COLO668 (cell line): ENCODE results near the gene SIGMAR1.

Source experiments
- DNase-seq: peaks from one replicate; lab custom pipeline; 2025; ENCODE audit not compliant: unreplicated experiment; lab: John Stamatoyannopoulos, UW

Gene SIGMAR1

DNA sequence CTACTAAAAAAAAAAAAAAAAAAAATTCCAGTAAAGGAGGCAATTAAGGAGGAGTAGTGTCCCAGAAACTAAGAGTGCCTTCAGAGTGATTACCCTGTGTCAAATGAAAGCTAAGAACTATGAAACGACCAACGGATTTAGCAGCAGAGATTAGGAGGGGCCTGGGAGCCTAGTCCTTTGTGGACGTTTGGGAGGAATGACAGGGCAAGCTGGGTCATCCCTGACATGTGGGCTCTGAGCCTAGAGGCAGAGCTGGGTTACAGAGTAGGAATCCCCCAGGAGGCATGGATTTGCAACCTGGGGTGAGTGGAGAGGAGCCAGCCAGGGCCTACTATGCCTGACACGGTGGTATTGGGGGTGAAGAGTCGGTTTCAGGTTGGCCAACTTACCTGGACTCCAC, 4.4 kb downstream of the SIGMAR1 start:
- no peak for DNase-seq

DNA sequence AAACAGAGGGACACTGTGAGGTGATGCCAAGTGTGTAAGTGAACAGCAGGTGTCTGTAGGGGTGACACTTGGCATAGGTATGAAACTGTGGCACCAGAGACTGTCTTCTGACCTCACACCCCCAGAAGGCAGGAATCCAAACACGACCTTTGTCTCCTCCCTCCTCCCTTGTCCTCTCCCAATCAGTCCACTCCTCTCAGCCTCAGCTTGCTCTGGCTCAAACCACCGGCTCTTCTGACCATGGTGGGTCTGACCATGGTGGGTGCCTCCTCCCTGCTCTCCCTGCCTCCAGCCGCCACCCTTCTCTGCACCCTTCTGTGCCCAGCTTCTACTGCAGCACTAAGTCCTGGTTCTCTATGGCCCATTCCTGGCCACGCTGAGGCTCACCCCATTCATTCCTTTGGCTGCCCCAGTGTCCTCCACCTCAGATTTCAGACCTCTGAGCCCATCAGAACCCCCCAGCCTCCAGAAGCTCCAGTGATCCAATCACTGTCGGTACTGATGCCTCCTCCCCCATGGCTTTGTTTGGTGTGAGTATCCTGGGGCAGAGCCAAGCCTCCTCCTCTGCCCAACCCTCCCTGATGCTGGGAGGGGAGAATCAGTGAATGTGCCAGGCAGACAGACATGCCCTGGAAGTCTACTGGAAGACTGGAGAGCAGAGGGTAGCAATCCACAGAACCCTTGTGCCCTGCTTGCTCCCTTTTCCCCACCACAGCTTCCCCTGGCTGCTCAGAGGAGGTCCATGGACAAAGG, 7.0 kb downstream of the SIGMAR1 start:
- no peak for DNase-seq

DNA sequence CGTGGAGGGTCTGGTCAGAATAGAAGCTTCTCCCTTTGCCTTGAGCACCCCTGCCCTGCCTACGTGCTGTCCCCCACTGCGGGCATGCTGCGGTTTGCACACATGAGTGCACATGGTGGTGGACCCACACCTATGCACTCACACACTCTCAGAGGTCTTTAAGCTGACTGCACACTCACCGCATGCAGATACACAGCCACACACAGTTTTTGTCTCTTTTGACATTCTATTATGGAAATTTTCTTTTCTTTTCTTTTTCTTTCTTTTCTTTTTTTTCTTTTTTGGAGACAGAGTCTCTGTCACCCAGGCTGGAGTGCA, 8.1 kb downstream of the SIGMAR1 start:
- DNase-seq = no peak

DNA sequence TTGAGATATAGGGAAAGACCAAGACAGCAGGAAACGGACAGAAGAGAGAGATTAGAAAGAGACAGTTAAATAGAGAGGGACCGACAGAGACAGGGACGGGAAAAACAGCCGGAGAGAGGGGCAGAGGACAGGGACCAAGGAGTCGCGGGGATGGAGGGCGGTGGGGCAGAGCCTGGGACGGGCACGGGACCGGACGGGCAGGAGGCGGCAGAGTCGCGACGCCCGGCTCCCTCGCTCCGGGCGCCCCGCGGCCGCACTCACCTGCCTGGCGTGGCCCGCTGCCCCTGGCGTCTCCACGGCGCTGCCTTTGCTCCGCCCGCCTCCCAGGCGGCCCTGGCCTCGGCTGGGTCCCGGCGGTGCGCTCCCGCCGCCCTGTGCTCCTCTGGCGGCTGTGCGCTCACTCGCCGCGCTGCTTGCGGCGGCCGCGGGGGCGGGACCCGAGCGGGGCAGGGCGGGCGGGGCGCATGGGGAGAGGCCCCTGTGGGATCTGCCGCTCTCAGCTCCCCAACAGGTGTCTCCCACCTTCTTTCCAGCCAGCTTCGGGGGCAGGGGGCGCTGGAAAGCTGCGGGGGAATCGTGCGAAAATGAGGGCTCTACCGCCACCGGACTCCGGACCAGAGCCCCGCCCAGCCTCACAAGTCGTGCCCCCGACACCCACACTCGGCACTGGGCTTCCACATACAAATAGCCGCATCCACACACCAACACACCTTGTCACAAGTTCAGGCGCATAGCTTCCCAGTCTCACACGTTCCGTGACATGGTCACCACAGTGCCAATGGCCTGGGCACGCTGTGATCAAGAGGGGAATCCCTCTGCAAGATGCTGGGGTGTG, 8.7 kb downstream of the SIGMAR1 start, which contains the start of gene ARID3C:
TSS of gene ARID3C (minus strand) at position 411 of the 835 bp plus-strand sequence. CDS start 1,052 bp downstream, outside the sequence.
- peak; percentile 70 for DNase-seq

DNA sequence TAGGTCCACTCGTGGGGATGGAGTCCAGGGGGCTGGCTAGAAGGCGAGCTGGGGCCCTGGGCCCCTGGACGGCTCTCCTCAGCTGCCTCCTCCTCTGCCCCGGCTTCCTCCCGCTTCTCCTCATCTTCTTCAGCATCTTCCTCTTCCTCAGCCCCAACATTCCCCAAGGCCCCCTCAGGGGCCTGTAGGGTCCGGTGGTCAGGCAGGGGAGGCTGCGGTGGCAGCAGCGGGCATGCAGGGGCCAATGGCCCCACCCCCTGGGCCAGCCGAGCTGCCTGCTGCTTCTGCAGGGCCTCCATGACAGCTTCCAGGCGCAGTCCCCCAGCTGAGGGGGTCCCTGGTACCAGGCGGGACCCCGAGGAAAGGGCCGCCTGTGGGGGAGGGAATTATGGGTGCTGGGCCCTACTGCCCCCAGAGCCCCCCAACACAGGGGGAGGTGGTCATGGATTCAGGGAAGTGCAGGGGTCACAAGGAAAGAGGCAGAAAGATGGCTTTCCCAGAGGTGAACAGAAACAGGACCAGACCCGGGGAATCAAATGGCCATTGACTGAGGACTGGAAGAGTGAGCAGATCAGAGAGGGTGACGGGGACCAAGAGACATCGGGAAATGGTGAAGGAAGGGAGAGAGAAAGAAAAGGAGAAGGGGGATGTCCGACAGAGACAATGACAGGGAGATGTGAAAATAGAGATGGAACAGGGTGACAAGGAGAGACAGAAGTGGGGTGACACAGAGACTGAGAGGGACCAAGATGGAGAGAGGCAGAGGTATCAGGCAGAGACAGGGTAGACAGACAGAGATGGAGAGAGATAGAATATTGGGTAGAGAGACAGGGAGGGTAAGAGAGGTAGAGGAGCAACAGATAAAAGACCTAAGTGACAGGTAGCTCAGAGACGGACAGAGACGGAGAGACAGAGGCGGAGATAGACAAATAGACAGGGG, 9.6 kb downstream of the SIGMAR1 start:
- DNase-seq = no peak

DNA sequence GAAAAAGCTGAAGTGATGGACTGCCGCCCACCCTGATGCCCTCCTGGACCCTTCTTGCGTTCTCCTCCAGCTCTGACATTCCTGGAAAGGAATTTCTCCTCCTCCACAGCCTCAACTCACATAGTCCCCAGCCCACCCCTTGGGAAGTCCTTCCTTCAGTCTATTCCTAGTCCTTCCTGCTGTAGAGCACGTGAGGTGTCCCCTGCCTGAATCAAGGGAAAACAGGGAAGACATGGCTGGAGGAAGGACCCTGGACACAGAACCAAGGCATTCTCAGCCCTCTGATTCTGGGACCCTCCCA, 12.5 kb downstream of the SIGMAR1 start:
- no peak for DNase-seq

DNA sequence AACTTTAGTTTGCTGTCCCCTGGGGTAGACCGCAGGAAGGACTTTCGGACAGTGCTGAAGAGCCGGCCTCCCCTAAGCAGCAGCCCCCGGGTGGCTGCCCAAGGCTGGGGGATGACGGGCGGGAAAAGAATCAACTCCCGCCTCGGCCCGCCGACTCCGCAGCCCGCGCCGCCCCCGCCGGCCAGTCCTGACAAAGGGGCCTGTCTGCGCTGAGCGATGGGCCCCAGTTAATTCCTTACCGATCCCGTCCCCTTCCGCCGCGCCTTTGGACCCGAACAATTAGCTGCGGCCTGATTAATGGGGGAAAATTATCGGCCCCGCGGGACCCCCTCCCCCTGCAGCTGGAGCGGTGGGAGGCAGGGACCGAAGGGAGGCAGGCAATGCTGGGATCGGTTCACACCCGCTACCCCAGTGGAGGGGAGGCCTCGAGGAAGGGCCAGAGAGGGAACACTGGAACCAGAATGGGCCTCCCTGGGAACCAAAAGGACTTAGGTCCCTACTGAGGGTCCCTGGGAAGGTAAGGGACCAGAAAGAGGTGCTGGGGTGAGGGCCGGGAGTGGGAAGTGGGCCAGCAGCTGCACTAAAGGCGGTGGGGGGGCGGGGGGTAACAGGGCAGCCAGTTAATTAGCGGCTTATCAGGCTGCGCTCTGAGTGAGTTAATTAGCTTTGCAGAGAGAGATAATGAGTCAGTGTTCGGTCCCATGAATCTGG, 13.0 kb downstream of the SIGMAR1 start:
- DNase-seq = no peak

DNA sequence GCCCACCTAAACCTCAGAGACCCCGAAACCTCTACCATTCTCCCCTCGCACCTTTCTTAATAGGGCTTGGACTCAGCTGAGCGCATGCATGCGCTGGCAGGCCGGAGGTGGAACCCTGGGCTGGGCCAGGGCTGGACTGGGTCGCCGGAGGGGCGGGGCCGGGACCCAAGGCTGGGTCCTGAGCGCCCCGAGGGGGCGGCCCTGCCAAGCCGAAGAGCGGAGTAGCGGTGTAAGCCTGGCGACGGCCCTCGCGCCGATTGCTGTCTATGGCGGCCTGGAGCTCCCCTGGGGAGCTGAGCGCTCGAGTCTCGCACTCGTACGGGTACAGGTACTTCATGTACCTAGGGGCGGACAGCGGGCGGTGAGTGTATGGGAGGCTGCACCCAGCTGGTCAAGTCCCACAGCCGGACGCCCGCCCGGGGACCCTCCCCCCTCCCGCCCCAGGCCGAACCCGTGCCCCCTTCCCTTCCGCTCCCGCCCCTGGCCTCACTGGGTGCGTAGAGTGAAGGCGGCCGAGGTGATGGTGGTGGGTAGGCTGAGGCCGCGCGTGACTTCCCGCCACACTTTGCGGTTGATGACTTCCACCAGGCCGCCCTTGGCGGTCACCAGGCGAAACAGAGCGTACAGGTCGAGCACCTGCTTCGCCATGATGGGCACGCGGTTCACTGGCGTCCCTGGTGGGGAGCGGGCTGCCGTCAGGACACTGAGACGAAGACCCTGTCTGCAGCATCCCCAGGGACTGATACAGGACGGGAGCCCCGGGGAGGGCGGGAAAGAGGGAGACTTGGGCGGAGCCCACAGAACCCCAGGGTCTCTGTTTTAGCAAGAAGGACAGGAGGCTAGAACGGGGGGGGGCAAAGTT, 14.0 kb downstream of the SIGMAR1 start:
- DNase-seq = no peak

DNA sequence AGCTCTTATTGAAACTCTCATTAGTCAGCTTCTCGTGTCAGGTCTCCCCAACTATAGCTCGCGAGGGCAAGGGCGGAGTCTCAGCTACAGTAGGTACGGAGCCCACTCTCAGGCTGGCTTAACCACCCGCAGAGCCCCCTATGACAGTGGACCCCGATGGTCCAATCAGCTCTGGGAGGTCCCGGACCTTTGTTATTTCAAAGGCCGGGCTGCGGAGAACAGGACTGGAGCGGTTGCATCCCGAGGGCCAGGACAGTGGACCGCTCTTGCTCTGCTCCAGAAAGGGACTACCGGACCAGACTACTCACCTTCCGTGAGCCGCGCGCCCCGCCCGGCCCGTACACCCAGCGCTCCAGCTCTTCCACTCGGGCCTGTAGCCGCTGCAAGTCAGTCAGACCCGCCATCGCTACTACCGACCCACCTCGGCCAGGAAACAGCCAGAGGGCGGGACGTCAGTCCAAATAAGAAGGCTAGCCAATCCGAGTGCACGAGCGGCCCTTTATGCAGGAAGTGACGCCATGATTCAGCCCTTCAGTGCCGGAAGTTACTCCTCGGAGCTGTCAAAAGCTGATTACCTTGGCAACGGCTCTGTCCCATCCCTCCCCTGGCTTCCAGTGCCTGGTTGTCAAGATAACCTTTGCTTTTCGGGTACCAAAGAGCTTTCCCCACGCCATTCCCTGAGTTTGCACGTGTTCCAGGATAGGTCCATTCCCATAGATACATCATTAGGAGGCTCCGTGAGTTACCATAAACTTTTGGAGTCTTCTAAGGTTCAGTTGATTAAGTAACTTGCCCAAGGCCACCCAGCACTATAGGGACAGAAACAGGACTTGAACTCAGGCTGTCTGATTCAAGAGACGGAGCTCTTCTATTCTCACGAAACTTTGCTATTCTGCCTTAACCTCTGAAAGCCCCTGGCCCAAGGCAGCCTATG, 17.3 kb downstream of the SIGMAR1 start, which contains the start of gene DCTN3:
TSS of gene DCTN3 (minus strand) at position 435 of the 934 bp plus-strand sequence. CDS start at position 404, 31 bp downstream.
- DNase-seq = peak; percentile 90

DNA sequence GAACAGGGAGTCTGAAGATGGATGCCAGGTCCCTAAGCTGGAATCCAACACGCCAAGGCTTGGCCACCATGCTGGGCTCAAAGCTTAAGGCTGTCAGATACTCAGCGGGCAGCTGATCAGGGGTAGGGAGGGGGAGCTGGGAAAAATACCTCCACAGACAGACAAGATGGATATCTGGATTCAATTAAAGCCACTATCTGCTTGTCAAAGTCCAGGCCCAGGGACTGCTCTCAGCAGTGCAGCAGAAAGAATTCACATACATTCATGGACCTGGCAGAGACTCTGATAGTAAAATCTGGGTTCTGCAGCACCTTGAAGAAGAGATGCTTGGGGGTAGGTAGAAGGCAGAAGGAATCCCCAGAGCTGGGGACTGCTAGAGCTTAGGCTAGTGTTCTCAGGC, 22.5 kb downstream of the SIGMAR1 start:
- no peak for DNase-seq

DNA sequence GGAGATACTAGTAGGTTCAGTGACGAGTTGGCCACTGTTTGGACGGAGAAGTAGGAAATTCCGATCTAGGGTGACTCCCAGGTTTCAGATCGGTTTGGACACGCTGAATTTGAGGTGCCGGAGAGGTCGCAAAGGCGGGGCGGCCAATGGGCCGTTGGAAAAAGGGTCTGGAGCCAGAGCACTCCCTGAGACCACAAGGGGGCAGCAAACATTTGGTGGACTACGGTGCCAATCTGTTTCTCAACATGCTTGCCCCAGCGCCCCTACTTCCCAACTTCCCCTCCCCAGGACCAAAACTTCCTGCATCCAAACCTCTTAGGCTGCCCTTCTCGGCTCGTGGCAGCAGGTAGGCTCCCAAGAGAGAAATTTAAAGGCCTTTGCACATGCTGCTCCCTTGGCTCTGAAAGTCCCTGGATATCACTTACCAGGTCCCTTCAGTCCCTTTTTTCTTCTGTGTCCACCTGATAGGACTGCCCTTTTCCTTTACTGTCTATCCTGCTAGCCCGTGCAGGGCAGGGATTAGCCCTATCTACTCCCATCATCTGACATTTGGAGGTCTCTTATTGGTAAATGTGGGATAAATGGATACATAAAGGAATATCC, 24.7 kb downstream of the SIGMAR1 start:
- peak; percentile 73 for DNase-seq

DNA sequence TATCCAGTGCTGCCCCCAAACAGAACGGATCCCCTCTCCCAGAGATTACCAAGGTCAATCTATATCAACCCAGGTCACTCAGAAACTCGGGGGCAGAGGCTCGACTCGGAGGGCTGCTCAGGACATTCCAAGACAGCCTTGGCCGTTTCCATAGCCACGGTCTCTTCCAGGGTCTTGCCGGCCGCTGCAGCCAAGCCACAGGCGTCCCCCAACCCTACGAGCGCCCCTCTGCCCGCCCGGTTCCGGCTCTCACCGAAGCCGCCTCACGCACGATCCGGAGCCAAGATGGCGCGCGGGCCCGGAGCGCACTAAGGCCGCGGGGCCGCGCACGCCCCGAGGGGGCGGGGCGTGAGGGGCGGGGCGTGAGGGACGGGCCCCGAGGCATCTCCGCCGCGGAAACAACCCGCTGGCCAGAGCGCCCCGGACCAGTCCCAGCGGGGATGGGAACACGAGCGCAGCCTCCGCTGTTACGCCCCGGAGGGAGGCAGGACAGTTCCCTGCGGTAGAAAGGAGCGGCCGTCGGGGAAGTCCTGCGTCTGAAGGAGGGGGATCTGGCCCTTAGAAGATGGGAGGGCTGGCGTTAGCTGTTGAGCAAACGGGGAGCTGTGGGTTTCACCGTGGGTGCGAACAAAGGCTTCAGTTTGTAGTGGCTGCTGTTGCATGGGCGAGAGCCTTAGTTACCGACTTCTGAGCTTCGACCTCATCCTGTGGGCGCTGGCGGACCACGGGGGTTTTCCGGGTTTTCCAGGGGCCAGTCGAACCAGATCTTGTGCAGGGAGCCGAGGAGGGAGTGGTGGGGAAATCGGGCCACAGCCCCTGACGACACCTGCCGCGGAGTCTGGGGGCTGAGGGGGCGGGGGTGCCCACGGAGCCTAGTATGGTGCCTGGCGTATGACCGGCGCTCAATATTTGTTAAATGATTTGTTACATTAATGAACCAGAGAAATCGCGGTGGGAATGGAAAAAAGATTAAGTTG, 25.5 kb downstream of the SIGMAR1 start, which contains the start of gene RPP25L:
TSS of gene RPP25L (minus strand) at position 287 of the 977 bp plus-strand sequence. CDS start 801 bp downstream, outside the sequence.
- DNase-seq = peak; percentile 94

DNA sequence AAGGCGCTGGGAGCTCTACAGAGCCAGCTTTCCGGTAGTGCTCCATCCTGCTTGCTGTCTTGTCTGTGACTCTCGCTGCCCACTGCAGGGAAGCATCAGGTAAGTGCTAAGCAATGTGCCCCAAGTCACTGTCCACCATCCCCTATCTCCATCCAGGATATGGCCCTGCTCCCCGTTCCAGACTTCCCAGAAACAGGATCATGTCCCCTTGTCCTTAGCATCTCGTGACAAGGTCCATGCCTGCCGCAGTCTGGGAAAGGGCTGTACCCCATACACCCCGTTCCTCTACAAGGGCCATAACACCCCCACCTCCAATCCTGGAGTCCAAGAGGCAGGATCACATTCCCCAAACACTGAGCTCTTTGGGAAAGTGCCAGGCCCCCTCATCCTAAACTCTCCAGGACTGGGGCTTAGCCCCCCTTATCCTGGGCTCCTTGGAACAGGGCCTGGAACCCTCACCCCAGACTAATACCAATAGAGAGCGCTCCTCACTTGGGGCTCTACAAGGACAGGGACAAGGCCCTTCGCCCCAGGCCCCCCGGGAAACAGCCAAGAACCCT, 26.3 kb downstream of the SIGMAR1 start:
- no peak for DNase-seq

DNA sequence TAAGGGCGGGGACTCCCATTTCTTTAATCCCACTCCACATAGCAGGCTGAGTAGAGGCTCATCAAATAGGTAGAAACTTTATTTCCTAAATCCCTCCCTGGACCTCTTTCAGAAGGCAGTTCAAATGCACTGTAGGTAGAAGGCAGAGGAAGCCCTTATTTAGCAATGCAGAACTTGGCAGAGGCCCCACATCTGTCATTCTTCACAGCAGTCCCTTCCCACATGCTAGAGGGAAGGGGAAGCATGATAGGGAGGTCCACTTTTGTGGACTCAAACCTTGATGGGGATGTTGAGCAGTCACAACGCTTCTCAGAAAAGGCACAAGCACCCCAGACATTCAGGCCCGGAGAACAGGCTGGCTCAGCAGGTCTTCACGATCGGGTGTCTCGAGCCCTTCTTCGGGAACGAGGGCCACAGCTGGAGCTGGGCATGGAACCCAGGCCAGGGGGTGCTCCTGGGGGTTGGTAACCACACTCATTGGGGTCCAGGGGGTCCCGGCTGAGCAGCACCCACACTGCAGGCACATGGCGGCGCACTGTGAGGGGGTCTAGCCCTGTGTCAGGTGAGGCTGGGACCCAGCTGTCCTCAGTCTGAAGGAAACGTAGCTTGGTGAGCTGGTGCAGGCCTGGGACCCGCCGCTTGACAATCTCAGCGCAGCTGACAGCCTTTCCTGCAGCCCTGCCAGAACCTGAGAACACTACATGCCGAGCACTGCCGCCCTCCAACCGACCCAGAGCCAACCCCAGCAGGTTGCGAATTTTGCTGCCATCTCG, 27.0 kb downstream of the SIGMAR1 start:
- DNase-seq = no peak

DNA sequence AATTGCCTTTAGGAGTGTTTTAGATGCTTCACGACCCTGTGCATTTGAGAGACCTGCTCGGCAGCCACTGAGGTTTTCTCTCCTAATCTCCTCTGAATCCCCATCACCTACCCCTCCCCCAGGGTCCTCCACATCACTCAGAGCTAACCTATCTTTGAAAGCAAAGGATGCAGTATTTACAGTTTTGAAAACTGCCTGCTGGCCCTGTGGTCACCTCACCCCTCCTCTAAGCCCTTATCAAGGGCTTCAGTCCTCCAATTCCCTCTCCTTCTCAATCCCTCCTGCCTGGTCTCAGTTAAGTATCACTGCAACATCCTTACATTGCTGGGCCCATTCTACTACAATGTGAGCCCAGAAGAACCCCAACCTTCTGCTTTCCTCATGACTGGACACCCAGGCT, 30.3 kb downstream of the SIGMAR1 start:
- DNase-seq = no peak

DNA sequence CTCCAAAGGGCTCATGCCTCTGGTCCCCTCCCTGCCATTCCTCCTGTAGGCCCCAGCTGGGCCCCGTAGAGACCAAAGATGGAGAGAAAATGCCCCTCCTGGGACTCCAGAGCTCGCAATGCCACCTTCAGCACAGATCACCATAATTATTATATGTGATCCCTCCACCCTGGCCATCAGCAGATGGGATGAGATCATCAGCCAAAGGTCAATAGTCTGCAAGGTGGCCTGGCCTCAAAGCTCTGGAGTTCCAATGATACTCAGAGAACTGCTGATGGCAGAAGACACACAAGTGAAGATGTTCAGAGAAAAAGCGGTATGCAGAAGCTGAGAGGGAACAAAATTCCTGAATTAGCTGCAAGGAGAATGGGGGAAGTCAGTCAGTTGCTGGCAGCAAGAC, 30.7 kb downstream of the SIGMAR1 start:
- DNase-seq = peak; percentile 34
